HCT116 (cell line): Measurements from ENCODE around the gene MTA1. TPM values are rescaled to one million over a fixed set of nuclear protein-coding genes. Genes with fewer than 3 reads are reported as not detected.

Experiments
- ATAC-seq: fragments of 200-7000 bp; cut with Tn5 transposase; 2 replicates; pipeline ENCODE4 v1.9.1; 2020; ENCODE audit warnings: mild to moderate bottlenecking, moderate library complexity
- BruUV-seq: library from RNA; stranded (reverse); fragments of 400-500 nt; replicated peaks from 2 replicates; lab custom pipeline; 2021; lab: Mats Ljungman, UMichigan
- CTCF ChIA-PET: fragments of 300-600 bp; sonication (Branson Sonifier 250); formaldehyde crosslinking; loops from one replicate; lab custom pipeline; 2021; ENCODE audit warnings: antibody characterized with exemption; lab: Charles Lee
- POLR2A ChIA-PET: fragments of 300-600, 350-600 bp; sonication (Branson Sonifier 250); formaldehyde crosslinking; loops from one replicate; lab custom pipeline; 2021; ENCODE audit warnings: antibody characterized with exemption; lab: Charles Lee
- RAD21 ChIA-PET, 2 experiments: fragments of 300-600 bp; sonication (Branson Sonifier 250); formaldehyde crosslinking; loops; one replicate each; lab custom pipeline; 2023; ENCODE audit warnings: low total read pairs in 2 of 2; ENCODE audit not compliant: uncharacterized antibody in 2 of 2, unreplicated experiment in 2 of 2, low non-redundant PET in 1 of 2; lab: Charles Lee
- DNase-seq: peaks from one replicate; pipeline ENCODE4 v3.0.0-alpha.2; 2010; ENCODE audit warnings: low read depth, low spot score
- H2AFZ ChIP-seq: fragments of 200-600 bp; shearing (Covaris generic), sonication (generic); 2 replicates; pipeline ENCODE4 v1.6.1; 2017; ENCODE audit warnings: low read depth, mixed run types, mixed read lengths, antibody characterized with exemption, low read length; ENCODE audit not compliant: poor library complexity, severe bottlenecking
- H3K27ac ChIP-seq: 2 replicates; pipeline ENCODE4 v1.5.1; 2012; ENCODE audit warnings: low read depth, low read length
- H3K27me3 ChIP-seq: fragments of 200-600 bp; sonication (generic); 2 replicates; pipeline ENCODE4 v1.6.1; 2016; ENCODE audit warnings: mixed run types, low read length, mixed read lengths; ENCODE audit not compliant: insufficient read depth
- H3K36me3 ChIP-seq, 2 experiments: fragments of 200-500 bp in 1 of 2; fragments of 200-600 bp in 1 of 2; sonication (Bioruptor generic) in 1 of 2; sonication (generic) in 1 of 2; 2 replicates each; pipeline versions ENCODE4 v1.5.1 to v1.6.1; 2014 to 2016; ENCODE audit warnings: low read length in 2 of 2, inconsistent platforms in 1 of 2, mixed read lengths in 1 of 2, mixed run types in 1 of 2; ENCODE audit not compliant: insufficient read depth in 2 of 2, control insufficient read depth in 1 of 2
- H3K4me1 ChIP-seq, 2 experiments: fragments of 200-600 bp in 1 of 2; sonication (generic) in 1 of 2; 2 replicates each; pipeline versions ENCODE4 v1.5.1 to v1.6.1; 2012 to 2017; ENCODE audit warnings: low read length in 2 of 2, inconsistent platforms in 1 of 2, mild to moderate bottlenecking in 1 of 2, mixed read lengths in 1 of 2, mixed run types in 1 of 2, moderate library complexity in 1 of 2; ENCODE audit not compliant: insufficient read depth in 2 of 2, control insufficient read depth in 1 of 2
- H3K4me2 ChIP-seq: fragments of 200-600 bp; sonication (generic); 2 replicates; pipeline ENCODE4 v1.6.1; 2017; ENCODE audit warnings: mixed run types, low read length, mixed read lengths
- H3K4me3 ChIP-seq, 2 experiments: fragments of 200-600 bp in 1 of 2; sonication (generic) in 1 of 2; replicated peaks in 1 of 2; 2 replicates each; pipeline ENCODE4 v1.5.1; 2011 to 2016; ENCODE audit warnings: low read length in 2 of 2, control low read depth in 1 of 2, low read depth in 1 of 2, mild to moderate bottlenecking in 1 of 2, mixed read lengths in 1 of 2, mixed run types in 1 of 2
- H3K79me2 ChIP-seq: fragments of 200-600 bp; sonication (generic); 2 replicates; pipeline ENCODE4 v1.6.1; 2017; ENCODE audit warnings: mild to moderate bottlenecking, mixed run types, low read length, moderate library complexity, mixed read lengths; ENCODE audit not compliant: insufficient read depth
- H3K9ac ChIP-seq: fragments of 200-600 bp; sonication (generic); 2 replicates; pipeline ENCODE4 v1.6.1; 2016; ENCODE audit warnings: low read length, mixed read lengths
- H3K9me2 ChIP-seq: fragments of 200-600 bp; sonication (generic), shearing (Covaris generic); 2 replicates; pipeline ENCODE4 v1.6.1; 2017; ENCODE audit warnings: mixed run types, mild to moderate bottlenecking, moderate library complexity; ENCODE audit not compliant: insufficient read depth
- H3K9me3 ChIP-seq, 2 experiments: fragments of 200-500 bp in 1 of 2; fragments of 200-600 bp in 1 of 2; sonication (Bioruptor generic) in 1 of 2; sonication (generic) in 1 of 2; 2 replicates each; pipeline ENCODE4 v1.6.1; 2014 to 2017; ENCODE audit warnings: low read length in 2 of 2, mixed read lengths in 2 of 2, inconsistent platforms in 1 of 2, low read depth in 1 of 2, mild to moderate bottlenecking in 1 of 2, mixed run types in 1 of 2, moderate library complexity in 1 of 2; ENCODE audit not compliant: control insufficient read depth in 1 of 2, insufficient read depth in 1 of 2
- H4K20me1 ChIP-seq: fragments of 200-600 bp; sonication (generic), shearing (Covaris generic); 2 replicates; pipeline ENCODE4 v1.6.1; 2017; ENCODE audit warnings: mixed run types, mild to moderate bottlenecking, moderate library complexity; ENCODE audit not compliant: insufficient read depth
- ATF3 ChIP-seq: IDR thresholded peaks from 2 replicates; pipeline ENCODE4 v1.6.1; 2012
- CBX3 ChIP-seq: IDR thresholded peaks from 2 replicates; pipeline ENCODE4 v1.6.1; 2012; ENCODE audit warnings: low read depth
- ELF1 ChIP-seq: IDR thresholded peaks from 2 replicates; pipeline ENCODE4 v1.6.1; 2012; ENCODE audit warnings: low read depth, borderline replicate concordance
- POLR2A ChIP-seq: IDR thresholded peaks from 2 replicates; pipeline ENCODE4 v1.7.0; 2011; ENCODE audit warnings: borderline replicate concordance; ENCODE audit not compliant: insufficient read depth, insufficient read length; ENCODE audit errors: extremely low read depth
- POLR2AphosphoS5 ChIP-seq: IDR thresholded peaks from 2 replicates; pipeline ENCODE4 v1.6.1; 2011; ENCODE audit warnings: mild to moderate bottlenecking, low read depth, low read length, moderate library complexity
- RAD21 ChIP-seq: IDR thresholded peaks from 2 replicates; pipeline ENCODE4 v1.6.1; 2012; ENCODE audit warnings: low read depth, mild to moderate bottlenecking
- SIN3A ChIP-seq: IDR thresholded peaks from 2 replicates; pipeline ENCODE4 v1.6.1; 2012; ENCODE audit warnings: low read depth
- TCF7L2 ChIP-seq: IDR thresholded peaks from 2 replicates; pipeline ENCODE4 v1.7.0; 2011; ENCODE audit warnings: borderline replicate concordance, inconsistent platforms; ENCODE audit not compliant: insufficient read depth, insufficient read length; ENCODE audit errors: extremely low read depth
- YY1 ChIP-seq: IDR thresholded peaks from 2 replicates; pipeline ENCODE4 v1.6.1; 2011; ENCODE audit warnings: low read length, low read depth, moderate library complexity, mild to moderate bottlenecking; ENCODE audit not compliant: insufficient replicate concordance; ENCODE audit errors: extremely low read depth
- ZBTB33 ChIP-seq: IDR thresholded peaks from 2 replicates; pipeline ENCODE4 v1.6.1; 2011; ENCODE audit warnings: mild to moderate bottlenecking, low read length, moderate library complexity; ENCODE audit not compliant: insufficient replicate concordance; ENCODE audit errors: extremely low read depth
- ZNF274 ChIP-seq: fragments of 200-500 bp; sonication (Bioruptor generic); IDR thresholded peaks from 2 replicates; pipeline ENCODE4 v1.6.1; 2014; ENCODE audit warnings: mild to moderate bottlenecking, low read depth, low read length, inconsistent platforms
- intact Hi-C: fragments of 100-400 bp; cut with micrococcal nuclease; formaldehyde crosslinking; loops from 2 replicates; pipeline ENCODE4 v1.10.0; 2022
- total RNA-seq: library from RNA; stranded (reverse); gene quantifications from one replicate; pipeline ENCODE4 v1.2.1, GENCODE V29; 2021; ENCODE audit not compliant: unreplicated experiment
- TF ChIP-seq, protein P1 (sequence below), 3 experiments: fragments of 200-600 bp in 1 of 3; sonication (generic) in 1 of 3; IDR thresholded peaks in 2 of 3; conservative IDR thresholded peaks in 1 of 3; 2 replicates each; pipeline ENCODE4 v1.5.1; 2012 to 2017; ENCODE audit warnings: low read depth in 2 of 3, low read length in 2 of 3, antibody characterized with exemption in 1 of 3, borderline replicate concordance in 1 of 3, control low read depth in 1 of 3, mild to moderate bottlenecking in 1 of 3, mixed read lengths in 1 of 3, mixed run types in 1 of 3, moderate library complexity in 1 of 3; ENCODE audit not compliant: insufficient read depth in 1 of 3

Gene MTA1
- total RNA-seq, 1 experiment from 2014 or later = 229 TPM

GRCh38 chr14:105490572-105491365 lies 71.1 kb downstream of the MTA1 start, which contains the start of gene TEDC1:
TSS of gene TEDC1 (plus strand) at chr14:105491246. CDS start at chr14:105491376, 130 bp downstream.
- ChIA-PET CTCF (interaction anchor here (0.7 to 2.5 kb wide), 8 partner anchors 9 to 118 kb away, joined by 3 to 77 read pairs (median 9); no protein-coding TSS in a partner anchor), POLR2A (interaction anchor here (1.3 to 3.1 kb wide), 3 partner anchors 9 to 120 kb away, joined by 3 to 29 read pairs (median 10); no protein-coding TSS in a partner anchor), RAD21 (interaction anchor here in 1 of 2 experiments (1.4 to 1.9 kb wide), 3 partner anchors 10 to 120 kb away, joined by 5 to 16 read pairs (median 8); no protein-coding TSS in a partner anchor)
- H3K9ac ChIP-seq = peak within 1 kb of the TSS; percentile 97
- H3K27ac ChIP-seq = peak within 1 kb of the TSS; percentile 100
- H3K36me3 ChIP-seq = 0 out of 4 replicates have a peak, but pooled peaks cover 0 to 3% of the 10 kb centered on the region in 2 experiments
- H3K9me2 ChIP-seq = no peaks in the 10 kb centered on the region
- peak within 1 kb of the TSS; percentile 99 for H3K4me2 ChIP-seq
- TF ChIP-seq ZNF274 = no peak
- no peak for TF ChIP-seq ATF3
- TF ChIP-seq TCF7L2 = peak; percentile 5
- no peak for TF ChIP-seq ELF1
- no peak for TF ChIP-seq CBX3
- no peak for TF ChIP-seq SIN3A
- TF ChIP-seq YY1 = no peak
- TF ChIP-seq, protein P1, sequence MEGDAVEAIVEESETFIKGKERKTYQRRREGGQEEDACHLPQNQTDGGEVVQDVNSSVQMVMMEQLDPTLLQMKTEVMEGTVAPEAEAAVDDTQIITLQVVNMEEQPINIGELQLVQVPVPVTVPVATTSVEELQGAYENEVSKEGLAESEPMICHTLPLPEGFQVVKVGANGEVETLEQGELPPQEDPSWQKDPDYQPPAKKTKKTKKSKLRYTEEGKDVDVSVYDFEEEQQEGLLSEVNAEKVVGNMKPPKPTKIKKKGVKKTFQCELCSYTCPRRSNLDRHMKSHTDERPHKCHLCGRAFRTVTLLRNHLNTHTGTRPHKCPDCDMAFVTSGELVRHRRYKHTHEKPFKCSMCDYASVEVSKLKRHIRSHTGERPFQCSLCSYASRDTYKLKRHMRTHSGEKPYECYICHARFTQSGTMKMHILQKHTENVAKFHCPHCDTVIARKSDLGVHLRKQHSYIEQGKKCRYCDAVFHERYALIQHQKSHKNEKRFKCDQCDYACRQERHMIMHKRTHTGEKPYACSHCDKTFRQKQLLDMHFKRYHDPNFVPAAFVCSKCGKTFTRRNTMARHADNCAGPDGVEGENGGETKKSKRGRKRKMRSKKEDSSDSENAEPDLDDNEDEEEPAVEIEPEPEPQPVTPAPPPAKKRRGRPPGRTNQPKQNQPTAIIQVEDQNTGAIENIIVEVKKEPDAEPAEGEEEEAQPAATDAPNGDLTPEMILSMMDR (IDR thresholded peaks at IDR 0.05 in 2 of 3, conservative IDR thresholded peaks at IDR 0.05 in 1 of 3; ENCODE audit: borderline replicate concordance in 1 of 3, insufficient read depth in 1 of 3, low read depth in 2 of 3, low read length in 2 of 3) = peak in 2 of 3 experiments; percentile 50 to 71; a peak in 4 of 6 replicates
- TF ChIP-seq POLR2A = peak; percentile 70
- no peak for TF ChIP-seq ZBTB33
- TF ChIP-seq POLR2AphosphoS5 = peak; percentile 68
- TF ChIP-seq RAD21 = no peak
- peaks cover 20 to 49% of the 10 kb centered on the region in 2 experiments for H3K4me1 ChIP-seq
- ATAC-seq (peak; percentile 78), DNase-seq (peak; percentile 100)
- H3K4me3 ChIP-seq = peak within 1 kb of the TSS; percentile 74 to 87
- H3K79me2 ChIP-seq = peaks cover 18% of the 10 kb centered on the region
- H3K27me3 ChIP-seq = no peaks in the 10 kb centered on the region
- BruUV-seq = no TSS peak
- H2AFZ ChIP-seq = no peak within 1 kb of the TSS
- H3K9me3 ChIP-seq = no peaks in the 10 kb centered on the region
- no peaks in the 10 kb centered on the region; the same call in 1 of the 2 replicates for H4K20me1 ChIP-seq
- intact Hi-C loops = loop anchor here (5.0 kb wide), 1 partner anchor 37 kb away; the partner anchor contains the start of gene TMEM121
